H1 (cell line): Measurements from ENCODE around the gene PFKP. TPM values are rescaled to one million over a fixed set of nuclear protein-coding genes. Genes with fewer than 3 reads are reported as not detected.

ENCODE experiments used
- CTCF ChIA-PET: fragments of 300-600 bp; sonication (Branson Sonifier 250); formaldehyde crosslinking; loops from one replicate; lab custom pipeline; 2021; ENCODE audit not compliant: partially characterized antibody; lab: Charles Lee
- POLR2A ChIA-PET: fragments of 300-600 bp; sonication (Branson Sonifier 250); formaldehyde crosslinking; loops from one replicate; lab custom pipeline; 2021; ENCODE audit warnings: inconsistent platforms; ENCODE audit not compliant: partially characterized antibody; lab: Charles Lee
- DNase-seq, 2 experiments: peaks; one replicate each; pipeline versions ENCODE4 v3.0.0 to v3.0.0-alpha.2; 2010 to 2022; ENCODE audit warnings: low spot score in 2 of 2, low read depth in 1 of 2, mixed read lengths in 1 of 2
- FAIRE-seq: peaks from 2 replicates; lab custom pipeline; 2011; peaks lifted over from hg19 to GRCh38; lab: Jason Lieb, UNC
- H2AFZ ChIP-seq: 2 replicates; pipeline ENCODE4 v1.8.1; 2012; ENCODE audit warnings: low read length, inconsistent platforms
- H2AK5ac ChIP-seq: 2 replicates; pipeline ENCODE4 v1.6.1; 2013; ENCODE audit warnings: low read depth, low read length
- H2BK120ac ChIP-seq: replicated peaks from 2 replicates; pipeline ENCODE3; 2013; ENCODE audit warnings: low read depth, low read length, inconsistent platforms
- H2BK12ac ChIP-seq: 2 replicates; pipeline ENCODE4 v1.6.1; 2013; ENCODE audit warnings: low read depth, low read length
- H2BK15ac ChIP-seq: 2 replicates; pipeline ENCODE4 v1.6.1; 2013; ENCODE audit warnings: low read length
- H2BK20ac ChIP-seq: 2 replicates; pipeline ENCODE4 v1.6.1; 2013; ENCODE audit warnings: low read length
- H2BK5ac ChIP-seq: 2 replicates; pipeline ENCODE4 v1.6.1; 2013; ENCODE audit warnings: low read depth, low read length
- H3K14ac ChIP-seq: 2 replicates; pipeline ENCODE4 v1.6.1; 2013; ENCODE audit warnings: inconsistent platforms; ENCODE audit not compliant: insufficient read length
- H3K18ac ChIP-seq: 2 replicates; pipeline ENCODE4 v1.6.1; 2013; ENCODE audit warnings: low read length; ENCODE audit errors: extremely low read depth
- H3K23ac ChIP-seq: 2 replicates; pipeline ENCODE4 v1.6.1; 2013; ENCODE audit warnings: inconsistent platforms; ENCODE audit not compliant: insufficient read length
- H3K23me2 ChIP-seq: 2 replicates; pipeline ENCODE4 v1.6.1; 2013; ENCODE audit warnings: low read depth, low read length
- H3K27ac ChIP-seq: 2 replicates; pipeline ENCODE4 v1.6.1; 2011; ENCODE audit warnings: low read depth, low read length, inconsistent platforms
- H3K27me3 ChIP-seq, 4 experiments: replicated peaks in 1 of 4; 1 replicate in 1 of 4; 2 replicates in 3 of 4; pipeline versions ENCODE4 v1.6.1 to v1.8.1; 2011 to 2013; ENCODE audit warnings: low read length in 3 of 4, mild to moderate bottlenecking in 3 of 4, inconsistent platforms in 2 of 4, mixed read lengths in 2 of 4, moderate library complexity in 1 of 4; ENCODE audit not compliant: control insufficient read depth in 3 of 4, insufficient read depth in 3 of 4; ENCODE audit errors: extremely low read depth in 1 of 4
- H3K36me3 ChIP-seq, 4 experiments: 2 replicates each; pipeline versions ENCODE4 v1.6.1 to v1.8.1; 2011 to 2013; ENCODE audit warnings: mild to moderate bottlenecking in 4 of 4, low read length in 3 of 4, moderate library complexity in 2 of 4, control low read depth in 1 of 4, inconsistent platforms in 1 of 4; ENCODE audit not compliant: insufficient read depth in 4 of 4, control insufficient read depth in 2 of 4
- H3K4ac ChIP-seq: replicated peaks from 2 replicates; pipeline ENCODE3; 2013; ENCODE audit warnings: low read length, low read depth, mixed read lengths, inconsistent platforms; ENCODE audit not compliant: insufficient read length
- H3K4me1 ChIP-seq, 4 experiments: replicated peaks in 1 of 4; 1 replicate in 1 of 4; 2 replicates in 3 of 4; pipeline versions ENCODE4 v1.6.1 to v1.8.1; 2011 to 2013; ENCODE audit warnings: low read length in 3 of 4, inconsistent platforms in 2 of 4, mixed read lengths in 1 of 4; ENCODE audit not compliant: insufficient read depth in 4 of 4, control insufficient read depth in 3 of 4
- H3K4me2 ChIP-seq, 2 experiments: 2 replicates each; pipeline versions ENCODE4 v1.6.1 to v1.8.1; 2011 to 2013; ENCODE audit warnings: low read depth in 2 of 2, low read length in 2 of 2, control low read depth in 1 of 2, inconsistent platforms in 1 of 2, mild to moderate bottlenecking in 1 of 2; ENCODE audit not compliant: insufficient read depth in 1 of 2
- H3K4me3 ChIP-seq, 4 experiments: fragments of 200-600, 300-600 bp in 1 of 4; sonication (generic), shearing (Covaris generic), sonication (Bioruptor Twin) in 1 of 4; 2 replicates each; pipeline versions ENCODE4 v1.5.1 to v1.8.1; 2011 to 2016; ENCODE audit warnings: low read length in 4 of 4, low read depth in 3 of 4, control low read depth in 2 of 4, inconsistent platforms in 2 of 4, mild to moderate bottlenecking in 2 of 4, mixed read lengths in 1 of 4, moderate library complexity in 1 of 4; ENCODE audit not compliant: insufficient read depth in 2 of 4; ENCODE audit errors: extremely low read depth in 1 of 4
- H3K56ac ChIP-seq: replicated peaks from 2 replicates; pipeline ENCODE3; 2013; ENCODE audit warnings: low read depth, mild to moderate bottlenecking, mixed read lengths, low read length, inconsistent platforms; ENCODE audit not compliant: insufficient read length
- H3K79me1 ChIP-seq: 2 replicates; pipeline ENCODE4 v1.6.1; 2013; ENCODE audit warnings: low read depth, low read length, control low read depth
- H3K79me2 ChIP-seq, 2 experiments: 2 replicates each; pipeline versions ENCODE4 v1.6.1 to v1.8.1; 2012 to 2013; ENCODE audit warnings: low read length in 2 of 2, mild to moderate bottlenecking in 2 of 2, inconsistent platforms in 1 of 2; ENCODE audit not compliant: insufficient read depth in 2 of 2, control insufficient read depth in 1 of 2
- H3K9ac ChIP-seq, 4 experiments: replicated peaks in 1 of 4; 1 replicate in 1 of 4; 2 replicates in 3 of 4; pipeline versions ENCODE4 v1.6.1 to v1.8.1; 2011 to 2013; ENCODE audit warnings: low read depth in 3 of 4, low read length in 3 of 4, control low read depth in 2 of 4, mild to moderate bottlenecking in 2 of 4, moderate library complexity in 2 of 4, inconsistent platforms in 1 of 4; ENCODE audit errors: extremely low read depth in 1 of 4
- H3K9me3 ChIP-seq, 2 experiments: 2 replicates each; pipeline versions ENCODE4 v1.6.1 to v1.8.1; 2012 to 2013; ENCODE audit warnings: mild to moderate bottlenecking in 2 of 2, moderate library complexity in 2 of 2, control low read depth in 1 of 2, inconsistent platforms in 1 of 2, low read depth in 1 of 2, low read length in 1 of 2, mixed read lengths in 1 of 2; ENCODE audit not compliant: insufficient read depth in 2 of 2
- H4K20me1 ChIP-seq, 2 experiments: replicated peaks in 1 of 2; 2 replicates each; pipeline versions ENCODE3 to v1.8.1; 2011 to 2013; ENCODE audit warnings: inconsistent platforms in 2 of 2, low read length in 2 of 2, mild to moderate bottlenecking in 1 of 2; ENCODE audit not compliant: insufficient read depth in 2 of 2, control insufficient read depth in 1 of 2
- H4K5ac ChIP-seq: 2 replicates; pipeline ENCODE4 v1.6.1; 2013; ENCODE audit warnings: low read length, low read depth, mixed read lengths, inconsistent platforms; ENCODE audit not compliant: insufficient read length
- H4K8ac ChIP-seq: 2 replicates; pipeline ENCODE4 v1.8.0; 2013; ENCODE audit warnings: mild to moderate bottlenecking, moderate library complexity, low read length, inconsistent platforms; ENCODE audit not compliant: insufficient read depth; ENCODE audit errors: extremely low read depth
- H4K91ac ChIP-seq: replicated peaks from 2 replicates; pipeline ENCODE3; 2013; ENCODE audit warnings: low read length, mixed read lengths, inconsistent platforms; ENCODE audit not compliant: insufficient read length
- ASH2L ChIP-seq: fragments of 200-600, 300-600 bp; sonication (generic); IDR thresholded peaks from one replicate; pipeline ENCODE4 v1.7.1; 2017; ENCODE audit warnings: low read length
- BCL11A ChIP-seq, 2 experiments: IDR thresholded peaks; one replicate each; pipeline ENCODE4 v1.6.1; 2011; ENCODE audit warnings: low read depth in 2 of 2, low read length in 2 of 2, mild to moderate bottlenecking in 2 of 2
- BRCA1 ChIP-seq: IDR thresholded peaks from 2 replicates; pipeline ENCODE4 v1.6.1; 2012; ENCODE audit warnings: low read depth, low read length, improper control_type of control experiment
- CBX5 ChIP-seq: fragments of 300-800, 300-1000 bp; sonication (generic); IDR thresholded peaks from 2 replicates; pipeline ENCODE4 v1.7.1; 2016; ENCODE audit warnings: antibody characterized with exemption, low read length, low read depth
- CEBPB ChIP-seq: IDR thresholded peaks from 2 replicates; pipeline ENCODE4 v1.6.1; 2012; ENCODE audit warnings: low read depth, low read length
- GABPA ChIP-seq: IDR thresholded peaks from 2 replicates; pipeline ENCODE4 v1.6.1; 2011; ENCODE audit warnings: mild to moderate bottlenecking, low read length, moderate library complexity, borderline replicate concordance; ENCODE audit not compliant: insufficient read depth
- JUN ChIP-seq: IDR thresholded peaks from 2 replicates; pipeline ENCODE4 v1.6.1; 2011; ENCODE audit warnings: low read depth, mild to moderate bottlenecking, improper control_type of control experiment, low read length
- RAD21 ChIP-seq, 2 experiments: IDR thresholded peaks in 1 of 2; conservative IDR thresholded peaks in 1 of 2; 2 replicates each; pipeline ENCODE4 v1.6.1; 2011; ENCODE audit warnings: low read depth in 2 of 2, low read length in 2 of 2, improper control_type of control experiment in 1 of 2, inconsistent platforms in 1 of 2, mild to moderate bottlenecking in 1 of 2, moderate library complexity in 1 of 2
- SIN3A ChIP-seq, 2 experiments: IDR thresholded peaks in 1 of 2; conservative IDR thresholded peaks in 1 of 2; 2 replicates each; pipeline ENCODE4 v1.6.1; 2011 to 2012; ENCODE audit warnings: low read length in 2 of 2, improper control_type of control experiment in 1 of 2, low read depth in 1 of 2, mild to moderate bottlenecking in 1 of 2
- SP2 ChIP-seq: IDR thresholded peaks from 2 replicates; pipeline ENCODE4 v1.6.1; 2012; ENCODE audit warnings: mild to moderate bottlenecking, low read length, inconsistent platforms
- ZNF274 ChIP-seq: IDR thresholded peaks from 2 replicates; pipeline ENCODE4 v1.7.0; 2012; ENCODE audit warnings: low read length, borderline replicate concordance; ENCODE audit errors: extremely low read depth
- WGBS, 2 experiments: shearing (Covaris generic) in 1 of 2; methylation state at CpG; one replicate each; pipeline versions ENCODE4 v1.1.6 to v1.1.7; 2013 to 2015; ENCODE audit warnings: low lambda C conversion rate in 2 of 2, mixed read lengths in 2 of 2, inconsistent platforms in 1 of 2, low coverage in 1 of 2, missing lambda C conversion rate in 1 of 2; ENCODE audit not compliant: insufficient replicate concordance in 2 of 2, insufficient coverage in 1 of 2, insufficient read length in 1 of 2; ENCODE audit errors: extremely low coverage in 1 of 2, missing lambda C conversion rate in 1 of 2; 5-methylcytosine and 5-hydroxymethylcytosine counted together
- polyA plus RNA-seq, 7 experiments: library from polyadenylated mRNA; depleted of rRNA in 3 of 7; stranded (reverse) in 5 of 7; unstranded in 2 of 7; fragments of >200 nt in 5 of 7; fragments of 200-250 nt in 2 of 7; gene quantifications; 1 replicate in 5 of 7; 2 replicates in 1 of 7; 4 replicates in 1 of 7; pipeline versions ENCODE4 v1.2.1 to v1.2.3, GENCODE V29; 2011 to 2013; ENCODE audit warnings: missing spikeins in 2 of 7, mixed read lengths in 2 of 7
- total RNA-seq: library from RNA; stranded (reverse); fragmentation: NEBNext Ultra II Directional; extraction: Animal tissue kit (Norgen Biotek cat#: 25700); gene quantifications from 2 replicates; pipeline ENCODE4 v1.2.1, GENCODE V29; 2021
- TF ChIP-seq, protein P1 (sequence below): IDR thresholded peaks from 2 replicates; pipeline ENCODE4 v1.6.1; 2011; ENCODE audit warnings: low read length, improper control_type of control experiment
- TF ChIP-seq, protein P2 (sequence below): IDR thresholded peaks from 2 replicates; pipeline ENCODE4 v1.6.1; 2012; ENCODE audit warnings: inconsistent platforms

Gene PFKP
- total and polyA plus RNA-seq, 2 of the 8 experiments (the other 6 are each of a cell fraction or from before 2014, with no cell fraction given) = 51.2 to 128 TPM

DNA sequence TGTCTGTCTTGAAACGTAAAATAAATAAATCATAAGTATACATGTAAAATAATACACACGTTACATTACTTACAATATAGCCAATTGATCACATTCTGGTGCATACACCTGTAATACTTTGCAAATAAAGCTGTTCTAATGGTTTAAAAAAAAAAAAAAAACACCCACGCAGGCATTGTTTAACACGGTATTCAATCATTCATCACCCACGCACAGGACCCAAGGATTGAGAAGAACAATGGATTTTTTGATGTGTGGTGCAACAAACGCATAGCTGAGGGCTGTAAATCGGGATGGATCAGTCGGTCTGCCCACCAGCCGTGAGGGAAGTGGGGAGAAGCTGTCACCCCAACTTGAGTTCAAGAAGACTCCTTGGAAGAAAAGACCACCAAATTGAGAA lies 96.5 kb downstream of the PFKP start:
- H3K14ac ChIP-seq = no peak overlapping the region
- H4K8ac ChIP-seq = no peak overlapping the region
- H3K36me3 ChIP-seq = peaks cover 0 to 19% (median 9%) of the 10 kb centered on the region in 4 experiments; a peak in 4 of 8 replicates
- H4K91ac ChIP-seq = no peak overlapping the region
- no peaks in the 10 kb centered on the region for H3K79me2 ChIP-seq
- H3K56ac ChIP-seq = no peak overlapping the region
- H3K4ac ChIP-seq = no peak overlapping the region
- H2BK12ac ChIP-seq = no peak overlapping the region
- H3K23me2 ChIP-seq = no peaks in the 10 kb centered on the region
- H3K27me3 ChIP-seq = no peaks in the 10 kb centered on the region
- FAIRE-seq (no peak), DNase-seq (no peak)
- H2BK15ac ChIP-seq = no peak overlapping the region
- 97% methylated on average over 8 of the region's 9 CpGs; no CpG with 5 or more reads in 1 of the 2 experiments for WGBS, 2 experiments
- ChIA-PET POLR2A (interaction anchor here (1.4 to 2.0 kb wide), 3 partner anchors 8 to 22 kb away, joined by 3 to 7 read pairs (median 5); partner anchors contain the start of gene PITRM1), CTCF (interaction anchor here (0.7 to 2.2 kb wide), 8 partner anchors 8 to 1759 kb away, joined by 3 to 6 read pairs (median 3); no protein-coding TSS in a partner anchor)
- no peaks in the 10 kb centered on the region for H3K4me1 ChIP-seq
- no peak overlapping the region for H2BK20ac ChIP-seq
- H3K9me3 ChIP-seq = no peaks in the 10 kb centered on the region
- H4K20me1 ChIP-seq = peaks cover 0 to 2% of the 10 kb centered on the region in 2 experiments
- no peak overlapping the region for H2BK120ac ChIP-seq
- no peak overlapping the region for H2AK5ac ChIP-seq
- no peak overlapping the region for H3K4me3 ChIP-seq
- no peak overlapping the region for H3K9ac ChIP-seq
- no peaks in the 10 kb centered on the region for H3K79me1 ChIP-seq
- no peak overlapping the region for H2AFZ ChIP-seq
- no peak overlapping the region for H4K5ac ChIP-seq
- no peak overlapping the region for H3K23ac ChIP-seq
- no peak overlapping the region for H3K18ac ChIP-seq
- no peak overlapping the region for H3K27ac ChIP-seq
- no peak overlapping the region for H3K4me2 ChIP-seq
- H2BK5ac ChIP-seq = no peak overlapping the region
- TF ChIP-seq, protein P1, sequence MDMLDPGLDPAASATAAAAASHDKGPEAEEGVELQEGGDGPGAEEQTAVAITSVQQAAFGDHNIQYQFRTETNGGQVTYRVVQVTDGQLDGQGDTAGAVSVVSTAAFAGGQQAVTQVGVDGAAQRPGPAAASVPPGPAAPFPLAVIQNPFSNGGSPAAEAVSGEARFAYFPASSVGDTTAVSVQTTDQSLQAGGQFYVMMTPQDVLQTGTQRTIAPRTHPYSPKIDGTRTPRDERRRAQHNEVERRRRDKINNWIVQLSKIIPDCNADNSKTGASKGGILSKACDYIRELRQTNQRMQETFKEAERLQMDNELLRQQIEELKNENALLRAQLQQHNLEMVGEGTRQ = no peak
- TF ChIP-seq SIN3A (conservative IDR thresholded peaks at IDR 0.05 in 1 of 2, IDR thresholded peaks at IDR 0.05 in 1 of 2; ENCODE audit: low read depth in 1 of 2, low read length in 2 of 2) (no peak), CEBPB (no peak), BCL11A (IDR thresholded peaks at IDR 0.05; ENCODE audit: low read depth in 2 of 2, low read length in 2 of 2) (no peak), ASH2L (no peak), RAD21 (IDR thresholded peaks at IDR 0.05 in 1 of 2, conservative IDR thresholded peaks at IDR 0.05 in 1 of 2; ENCODE audit: low read depth in 2 of 2, low read length in 2 of 2) (no peak), GABPA (no peak), BRCA1 (no peak), JUN (no peak), CBX5 (no peak), SP2 (no peak), ZNF274 (no peak)
- TF ChIP-seq, protein P2, sequence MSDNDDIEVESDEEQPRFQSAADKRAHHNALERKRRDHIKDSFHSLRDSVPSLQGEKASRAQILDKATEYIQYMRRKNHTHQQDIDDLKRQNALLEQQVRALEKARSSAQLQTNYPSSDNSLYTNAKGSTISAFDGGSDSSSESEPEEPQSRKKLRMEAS = no peak
